Duodenal mucosa (tissue), 2 donors: ENCODE data around the gene SORCS2.
"Not testable (repeated sequence)": the region's sequence is repeated elsewhere in the genome, so short reads cannot be mapped to it uniquely, and the experiment has no call there.

Source experiments
- H3K27ac ChIP-seq: one replicate; pipeline ENCODE4 v1.7.0; 2013; ENCODE audit warnings: low read depth, low read length
- H3K27me3 ChIP-seq, 2 donors: one replicate each; pipeline ENCODE4 v1.7.0; 2013; ENCODE audit warnings: low read length in 2 of 2, control low read depth in 1 of 2; ENCODE audit not compliant: insufficient read depth in 2 of 2, control insufficient read depth in 1 of 2
- H3K36me3 ChIP-seq, 2 donors: one replicate each; pipeline ENCODE4 v1.7.0; 2013; ENCODE audit warnings: low read length in 2 of 2, control low read depth in 1 of 2; ENCODE audit not compliant: insufficient read depth in 2 of 2, control insufficient read depth in 1 of 2
- H3K4me1 ChIP-seq, 2 donors: one replicate each; pipeline ENCODE4 v1.7.0; 2013; ENCODE audit warnings: low read length in 2 of 2, control low read depth in 1 of 2; ENCODE audit not compliant: insufficient read depth in 2 of 2, control insufficient read depth in 1 of 2
- H3K4me3 ChIP-seq, 2 donors: one replicate each; pipeline ENCODE4 v1.7.0; 2013; ENCODE audit warnings: low read length in 2 of 2, low read depth in 1 of 2
- H3K9ac ChIP-seq, 2 donors: one replicate each; pipeline ENCODE4 v1.7.0; 2013; ENCODE audit warnings: low read length in 2 of 2, low read depth in 1 of 2
- H3K9me3 ChIP-seq, 2 donors: one replicate each; pipeline ENCODE4 v1.7.0; 2013; ENCODE audit warnings: low read length in 2 of 2, control low read depth in 1 of 2; ENCODE audit not compliant: control insufficient read depth in 1 of 2

SORCS2 gene

GRCh38 chr4:7577361-7578039 is 385.2 kb downstream of the SORCS2 start:
- not testable (repeated sequence) for H3K4me1 ChIP-seq, H3K27ac ChIP-seq, H3K36me3 ChIP-seq, H3K27me3 ChIP-seq, H3K4me3 ChIP-seq, H3K9ac ChIP-seq
- H3K9me3 ChIP-seq, result peaks cover 33 to 39% of the 10 kb centered on the region in 2 donors

DNA sequence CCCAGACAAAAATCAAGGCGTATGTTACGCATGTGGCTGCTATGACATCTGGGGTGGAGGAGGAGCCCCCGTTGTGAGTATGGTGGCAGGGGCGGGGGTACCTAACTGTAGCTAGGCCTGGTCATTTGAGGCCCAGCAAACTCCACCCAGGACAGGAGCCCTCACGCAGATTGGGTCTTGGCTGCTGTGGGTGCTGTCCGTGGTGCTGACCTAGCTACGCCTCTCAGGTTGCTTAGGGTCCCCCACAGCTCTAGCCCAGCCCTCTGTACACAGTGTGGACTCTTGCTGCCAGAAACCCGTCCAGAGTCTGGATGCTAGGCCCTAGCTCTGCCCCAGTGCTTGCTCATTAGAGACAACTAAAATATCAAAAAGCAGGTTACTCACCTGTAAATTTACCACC is 389.1 kb downstream of the SORCS2 start:
- peaks cover 27 to 32% of the 10 kb centered on the region in 2 donors for H3K9me3 ChIP-seq
- no peak overlapping the region for H3K9ac ChIP-seq
- no peaks in the 10 kb centered on the region for H3K27me3 ChIP-seq
- H3K27ac ChIP-seq, result no peak overlapping the region
- no peaks in the 10 kb centered on the region for H3K36me3 ChIP-seq
- no peak overlapping the region for H3K4me3 ChIP-seq
- no peaks in the 10 kb centered on the region for H3K4me1 ChIP-seq

DNA sequence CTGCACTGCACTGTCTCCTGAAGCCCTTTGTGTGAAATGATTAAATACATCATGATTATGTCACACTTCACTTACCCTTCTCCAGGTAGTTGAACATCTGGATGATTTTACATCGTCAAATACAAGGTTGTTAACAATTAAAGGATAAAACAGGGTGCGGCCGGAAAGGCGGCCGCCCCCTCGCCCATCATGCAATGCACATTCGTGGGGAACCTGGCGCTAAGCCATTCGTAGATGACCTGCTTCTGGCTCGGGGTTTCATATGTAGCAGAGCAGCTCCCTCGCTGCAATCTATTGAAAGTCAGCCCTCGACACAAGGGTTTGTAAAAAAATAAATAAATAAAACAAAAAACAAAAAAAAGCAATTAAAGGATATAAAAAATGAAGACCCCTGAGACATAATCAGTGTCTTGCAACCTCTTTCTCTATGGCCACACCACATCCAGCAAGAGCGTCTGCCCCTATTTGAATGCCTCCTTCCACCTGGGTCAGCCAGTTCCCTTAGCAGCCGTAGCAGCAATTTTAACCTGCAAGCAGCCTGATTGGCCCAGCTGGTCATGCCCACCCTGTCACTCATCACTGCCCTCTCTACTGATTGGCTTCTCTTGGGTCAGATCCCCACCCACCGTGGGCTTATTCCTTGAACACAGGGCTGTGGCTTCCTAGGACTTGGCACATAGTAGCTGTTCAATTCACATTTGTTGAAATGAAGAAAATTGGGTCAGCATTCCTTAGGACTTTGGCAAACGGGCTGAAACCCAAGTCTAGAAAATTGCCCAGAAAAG is 390.2 kb downstream of the SORCS2 start:
- Histone ChIP-seq H3K36me3 (no peaks in the 10 kb centered on the region), H3K9me3 (peaks cover 17 to 22% of the 10 kb centered on the region in 2 donors), H3K4me1 (no peaks in the 10 kb centered on the region), H3K27me3 (no peaks in the 10 kb centered on the region), H3K27ac (no peak overlapping the region), H3K4me3 (no peak overlapping the region), H3K9ac (no peak overlapping the region)

GRCh38 chr4:7584098-7584497 is 391.8 kb downstream of the SORCS2 start:
- Histone ChIP-seq H3K27ac (no peak overlapping the region), H3K9me3 (peaks cover 5 to 8% of the 10 kb centered on the region in 2 donors), H3K27me3 (no peaks in the 10 kb centered on the region), H3K9ac (no peak overlapping the region), H3K4me3 (no peak overlapping the region), H3K4me1 (no peaks in the 10 kb centered on the region), H3K36me3 (no peaks in the 10 kb centered on the region)

GRCh38 chr4:7584606-7585159 is 392.3 kb downstream of the SORCS2 start:
- Histone ChIP-seq H3K27me3 (no peaks in the 10 kb centered on the region), H3K4me3 (no peak overlapping the region), H3K27ac (no peak overlapping the region), H3K4me1 (no peaks in the 10 kb centered on the region), H3K9me3 (peaks cover 2 to 3% of the 10 kb centered on the region in 2 donors), H3K9ac (no peak overlapping the region), H3K36me3 (no peaks in the 10 kb centered on the region)

GRCh38 chr4:7585768-7586167 is 393.4 kb downstream of the SORCS2 start:
- no peaks in the 10 kb centered on the region for H3K36me3 ChIP-seq
- no peaks in the 10 kb centered on the region for H3K9me3 ChIP-seq
- H3K27ac ChIP-seq, result no peak overlapping the region
- H3K4me1 ChIP-seq, result no peaks in the 10 kb centered on the region
- no peak overlapping the region for H3K4me3 ChIP-seq
- no peak overlapping the region for H3K9ac ChIP-seq
- no peaks in the 10 kb centered on the region for H3K27me3 ChIP-seq

DNA sequence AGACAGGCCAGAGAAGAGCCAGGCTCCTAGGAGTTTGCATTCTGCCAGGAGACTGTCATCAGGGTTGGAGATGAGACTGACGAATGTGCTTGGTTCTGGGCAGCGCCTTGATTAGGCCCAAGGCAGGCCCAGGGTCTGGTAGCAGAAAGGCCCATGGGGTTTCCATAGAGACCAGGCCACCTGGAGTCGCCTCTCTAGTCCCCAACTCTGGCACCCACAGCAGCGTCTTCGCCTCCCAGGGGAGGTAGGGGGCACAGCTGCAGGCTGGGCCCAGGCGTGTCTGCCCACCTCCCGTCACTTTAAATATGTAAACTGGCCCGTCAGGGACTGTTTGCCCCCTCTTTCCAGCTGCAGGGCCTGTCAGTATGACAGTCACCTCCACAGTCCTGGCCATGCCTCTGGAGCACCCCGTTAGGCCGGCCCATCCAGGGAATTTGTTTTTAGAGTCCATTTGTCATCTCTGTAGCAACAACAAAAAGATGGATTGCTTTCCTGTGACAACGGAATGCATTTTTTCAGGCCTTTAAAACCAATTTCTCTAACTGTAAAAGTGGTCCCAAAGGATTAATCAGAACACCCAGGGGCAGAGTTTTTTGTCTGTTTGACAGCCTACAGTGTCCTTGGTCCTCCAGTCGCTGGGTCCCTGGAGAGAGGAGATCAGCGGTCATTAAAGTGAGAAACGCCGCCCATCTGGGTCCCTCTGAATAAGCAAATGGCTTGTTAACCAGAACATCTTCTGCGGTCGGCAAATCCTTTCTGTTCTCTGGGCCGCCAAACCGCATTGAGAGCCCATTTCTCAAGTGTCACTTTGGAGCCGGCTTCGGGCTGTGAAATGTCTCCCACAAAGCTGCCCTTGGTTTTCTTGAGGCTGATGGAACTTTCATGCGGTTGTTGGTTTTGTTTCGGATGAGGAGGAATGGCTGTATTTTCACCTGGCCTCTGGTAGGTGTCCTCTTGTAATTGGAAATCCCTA is 395.4 kb downstream of the SORCS2 start:
- no peaks in the 10 kb centered on the region for H3K9me3 ChIP-seq
- H3K36me3 ChIP-seq, result no peaks in the 10 kb centered on the region
- H3K27me3 ChIP-seq, result no peaks in the 10 kb centered on the region
- no peak overlapping the region for H3K4me3 ChIP-seq
- no peak overlapping the region for H3K27ac ChIP-seq
- H3K9ac ChIP-seq, result no peak overlapping the region
- H3K4me1 ChIP-seq, result no peaks in the 10 kb centered on the region

DNA sequence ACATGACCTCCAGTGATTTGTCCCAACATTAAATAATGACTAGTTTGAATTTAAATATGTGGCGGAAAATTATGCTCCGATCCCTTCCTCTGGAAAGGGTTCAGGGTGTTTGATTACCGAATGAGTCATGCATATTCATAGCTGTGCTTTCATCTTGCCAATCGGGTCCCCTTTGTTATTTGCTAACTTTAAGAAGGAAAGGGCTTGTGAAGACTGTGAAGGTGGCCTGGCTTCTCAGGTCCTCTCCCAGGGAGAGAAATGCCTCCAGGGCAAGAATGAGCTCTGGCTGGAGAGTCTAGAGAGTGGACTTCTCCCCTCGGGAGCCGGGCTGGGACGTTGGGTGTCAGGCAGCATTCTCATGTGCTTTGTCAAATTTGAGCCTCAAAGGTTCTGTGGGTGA is 397.9 kb downstream of the SORCS2 start:
- Histone ChIP-seq H3K9me3 (no peaks in the 10 kb centered on the region), H3K4me1 (no peaks in the 10 kb centered on the region), H3K36me3 (no peaks in the 10 kb centered on the region), H3K27me3 (no peaks in the 10 kb centered on the region), H3K9ac (no peak overlapping the region), H3K27ac (no peak overlapping the region), H3K4me3 (no peak overlapping the region)

GRCh38 chr4:7590899-7591298 is 398.6 kb downstream of the SORCS2 start:
- no peak overlapping the region for H3K27ac ChIP-seq
- no peaks in the 10 kb centered on the region for H3K9me3 ChIP-seq
- no peaks in the 10 kb centered on the region for H3K4me1 ChIP-seq
- H3K27me3 ChIP-seq, result no peaks in the 10 kb centered on the region
- H3K36me3 ChIP-seq, result no peaks in the 10 kb centered on the region
- H3K4me3 ChIP-seq, result no peak overlapping the region
- H3K9ac ChIP-seq, result no peak overlapping the region
